ENCODE results near the gene CCSER1. TPM values are rescaled to one million over a fixed set of nuclear protein-coding genes. Genes with fewer than 3 reads are reported as not detected.

The CCSER1 gene
- total and polyA plus RNA-seq, 7 donors = 0.06 to 2.5 (median 0.30) TPM

DNA sequence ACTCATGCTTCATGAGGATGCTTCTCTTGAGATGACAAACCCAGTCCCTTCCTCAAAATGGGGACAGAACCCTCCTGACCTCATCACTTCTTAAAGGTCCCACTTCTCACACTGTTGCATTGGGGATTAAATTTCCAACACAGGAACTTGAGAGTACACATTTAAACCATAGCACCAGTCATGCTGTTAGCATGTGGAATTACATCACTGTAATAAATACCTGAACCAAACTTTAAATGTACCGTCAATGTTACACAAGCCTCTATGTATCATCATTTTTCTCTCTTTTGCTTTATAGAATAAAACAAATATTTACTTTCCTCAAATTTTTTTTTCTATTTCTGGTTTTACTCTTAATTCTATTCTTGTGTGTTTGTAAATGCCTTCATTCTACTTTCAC lies 448.2 kb downstream of the CCSER1 start:
- H3K4me1 ChIP-seq = no peaks in the 10 kb centered on the region
- intact Hi-C loops (cut with DNase I) = no loop called here
- no peaks in the 10 kb centered on the region for H3K9me3 ChIP-seq
- no peak overlapping the region for H3K4me3 ChIP-seq
- no peaks in the 10 kb centered on the region for H3K27me3 ChIP-seq (ENCODE audit: insufficient read depth in 3 of 3, low read length in 2 of 3)
- no peak overlapping the region for H3K27ac ChIP-seq
- WGBS, 3 donors = 63 to 82% (median 74%) methylated on average over 1 of the region's 1 CpG
- TF ChIP-seq, protein P1, sequence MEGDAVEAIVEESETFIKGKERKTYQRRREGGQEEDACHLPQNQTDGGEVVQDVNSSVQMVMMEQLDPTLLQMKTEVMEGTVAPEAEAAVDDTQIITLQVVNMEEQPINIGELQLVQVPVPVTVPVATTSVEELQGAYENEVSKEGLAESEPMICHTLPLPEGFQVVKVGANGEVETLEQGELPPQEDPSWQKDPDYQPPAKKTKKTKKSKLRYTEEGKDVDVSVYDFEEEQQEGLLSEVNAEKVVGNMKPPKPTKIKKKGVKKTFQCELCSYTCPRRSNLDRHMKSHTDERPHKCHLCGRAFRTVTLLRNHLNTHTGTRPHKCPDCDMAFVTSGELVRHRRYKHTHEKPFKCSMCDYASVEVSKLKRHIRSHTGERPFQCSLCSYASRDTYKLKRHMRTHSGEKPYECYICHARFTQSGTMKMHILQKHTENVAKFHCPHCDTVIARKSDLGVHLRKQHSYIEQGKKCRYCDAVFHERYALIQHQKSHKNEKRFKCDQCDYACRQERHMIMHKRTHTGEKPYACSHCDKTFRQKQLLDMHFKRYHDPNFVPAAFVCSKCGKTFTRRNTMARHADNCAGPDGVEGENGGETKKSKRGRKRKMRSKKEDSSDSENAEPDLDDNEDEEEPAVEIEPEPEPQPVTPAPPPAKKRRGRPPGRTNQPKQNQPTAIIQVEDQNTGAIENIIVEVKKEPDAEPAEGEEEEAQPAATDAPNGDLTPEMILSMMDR (IDR thresholded peaks at IDR 0.05) = no peak
- DNase-seq (no peak), ATAC-seq (no peak)
- H3K36me3 ChIP-seq (ENCODE audit: insufficient read depth in 1 of 2, low read depth in 1 of 2) = no peaks in the 10 kb centered on the region

DNA sequence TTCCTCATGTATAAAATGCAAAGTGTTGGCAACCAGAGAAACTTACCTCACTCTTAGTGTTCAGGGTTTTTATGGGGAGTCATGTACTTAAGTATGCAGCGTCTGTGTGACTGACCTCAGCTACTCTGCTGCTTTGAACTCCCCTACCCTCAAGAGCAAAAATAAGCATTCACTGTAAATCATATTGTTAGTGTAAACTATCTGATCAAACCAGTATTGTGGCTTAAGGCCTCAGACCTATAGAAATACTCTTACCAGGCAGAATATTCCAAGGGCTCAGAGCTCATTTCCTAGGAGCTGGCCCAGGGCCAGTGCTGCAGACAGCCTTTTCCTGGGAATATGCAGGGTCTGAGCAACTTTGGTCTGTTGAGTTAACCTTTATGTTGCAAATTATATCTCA lies 453.1 kb downstream of the CCSER1 start:
- Histone ChIP-seq H3K4me3 (no peak overlapping the region), H3K36me3 (ENCODE audit: insufficient read depth in 1 of 2, low read depth in 1 of 2) (no peaks in the 10 kb centered on the region), H3K27me3 (ENCODE audit: insufficient read depth in 3 of 3, low read length in 2 of 3) (no peaks in the 10 kb centered on the region), H3K9me3 (no peaks in the 10 kb centered on the region), H3K27ac (no peak overlapping the region), H3K4me1 (no peaks in the 10 kb centered on the region)
- 72 to 83% (median 76%) methylated on average over 1 of the region's 1 CpG for WGBS, 3 donors
- intact Hi-C loops (cut with DNase I) = no loop called here
- DNase-seq (no peak), ATAC-seq (no peak)
- TF ChIP-seq, protein P1 (IDR thresholded peaks at IDR 0.05) = no peak

DNA sequence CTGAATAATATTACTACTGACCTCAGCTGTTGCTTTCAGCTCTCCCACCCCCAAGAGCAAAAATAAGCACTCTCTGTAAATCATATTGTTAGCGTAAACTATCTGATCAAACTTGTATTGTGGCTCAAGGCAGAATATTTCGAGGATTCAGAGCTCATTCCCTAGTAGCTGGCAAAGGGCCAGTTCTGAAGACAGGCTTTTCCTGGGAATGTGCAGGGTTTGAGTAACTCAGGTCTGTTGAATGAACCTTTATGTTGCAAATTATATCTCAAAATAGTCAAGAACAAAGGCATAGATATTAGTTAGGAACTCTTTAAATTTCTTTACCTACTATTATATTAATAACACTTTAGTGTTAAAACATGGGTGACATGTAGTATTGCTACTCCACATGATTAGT lies 454.9 kb downstream of the CCSER1 start:
- Histone ChIP-seq H3K27me3 (ENCODE audit: insufficient read depth in 3 of 3, low read length in 2 of 3) (no peaks in the 10 kb centered on the region), H3K4me1 (no peaks in the 10 kb centered on the region), H3K36me3 (ENCODE audit: insufficient read depth in 1 of 2, low read depth in 1 of 2) (no peaks in the 10 kb centered on the region), H3K27ac (no peak overlapping the region), H3K4me3 (no peak overlapping the region), H3K9me3 (no peaks in the 10 kb centered on the region)
- ATAC-seq = no peak
- intact Hi-C loops (cut with DNase I) = no loop called here
- 42 to 51% (median 50%) methylated on average over 2 of the region's 2 CpGs for WGBS, 3 donors
- TF ChIP-seq, protein P1 (IDR thresholded peaks at IDR 0.05) = no peak
- no peak for DNase-seq

DNA sequence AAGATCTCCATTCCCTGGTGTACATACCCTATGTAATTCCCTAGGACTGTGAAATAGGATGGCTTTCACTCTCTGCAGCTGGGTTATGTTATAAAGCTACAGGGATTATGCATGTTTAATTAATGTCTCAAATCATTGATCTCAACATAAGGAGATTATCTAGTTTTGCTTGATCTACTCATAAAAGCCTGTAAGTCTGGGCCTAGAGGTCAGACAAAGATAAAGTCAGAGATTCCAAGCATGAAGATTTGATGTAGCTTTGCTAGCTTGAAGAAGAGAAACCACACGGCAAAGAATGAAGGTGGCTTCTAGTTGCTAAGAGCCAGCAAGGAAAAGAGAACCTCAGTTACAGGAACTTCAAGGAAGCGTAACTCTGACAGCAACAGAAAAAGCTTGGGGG lies 456.9 kb downstream of the CCSER1 start:
- WGBS, 3 donors = 58 to 70% (median 65%) methylated on average over 2 of the region's 2 CpGs
- ATAC-seq (no peak), DNase-seq (no peak)
- no peaks in the 10 kb centered on the region for H3K9me3 ChIP-seq
- intact Hi-C loops (cut with DNase I) = no loop called here
- no peaks in the 10 kb centered on the region for H3K27me3 ChIP-seq (ENCODE audit: insufficient read depth in 3 of 3, low read length in 2 of 3)
- no peak overlapping the region for H3K27ac ChIP-seq
- no peaks in the 10 kb centered on the region for H3K4me1 ChIP-seq
- H3K4me3 ChIP-seq = no peak overlapping the region
- TF ChIP-seq, protein P1 (IDR thresholded peaks at IDR 0.05) = no peak
- H3K36me3 ChIP-seq (ENCODE audit: insufficient read depth in 1 of 2, low read depth in 1 of 2) = no peaks in the 10 kb centered on the region

DNA sequence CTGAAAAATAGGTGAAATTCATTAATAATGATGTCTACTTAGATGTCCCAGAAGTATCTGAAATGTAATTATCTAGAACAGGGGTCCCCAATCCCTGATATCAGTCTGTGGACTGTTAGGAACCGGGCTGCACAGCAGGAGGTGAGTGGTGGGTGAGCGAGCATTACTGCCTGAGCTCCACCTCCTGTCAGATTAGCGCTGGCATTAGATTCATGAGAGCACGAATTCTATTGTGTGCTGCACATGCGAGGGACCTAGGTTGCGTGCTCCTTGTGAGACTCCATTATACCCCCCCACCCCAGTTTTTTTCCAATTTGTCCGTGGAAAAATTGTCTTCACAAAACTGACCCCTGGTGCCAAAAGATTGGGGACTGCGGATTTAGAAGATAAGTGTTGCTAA lies 458.8 kb downstream of the CCSER1 start:
- no peak overlapping the region for H3K4me3 ChIP-seq
- no peaks in the 10 kb centered on the region for H3K27me3 ChIP-seq (ENCODE audit: insufficient read depth in 3 of 3, low read length in 2 of 3)
- DNase-seq (no peak), ATAC-seq (no peak)
- TF ChIP-seq, protein P1 (IDR thresholded peaks at IDR 0.05) = no peak
- intact Hi-C loops (cut with DNase I) = no loop called here
- 83 to 91% (median 86%) methylated on average over 8 of the region's 8 CpGs for WGBS, 3 donors
- no peaks in the 10 kb centered on the region for H3K36me3 ChIP-seq (ENCODE audit: insufficient read depth in 1 of 2, low read depth in 1 of 2)
- no peaks in the 10 kb centered on the region for H3K4me1 ChIP-seq
- no peak overlapping the region for H3K27ac ChIP-seq
- H3K9me3 ChIP-seq = peaks cover 4% of the 10 kb centered on the region
